ENCODE data around the gene DNAJC24.

Gene DNAJC24

DNA sequence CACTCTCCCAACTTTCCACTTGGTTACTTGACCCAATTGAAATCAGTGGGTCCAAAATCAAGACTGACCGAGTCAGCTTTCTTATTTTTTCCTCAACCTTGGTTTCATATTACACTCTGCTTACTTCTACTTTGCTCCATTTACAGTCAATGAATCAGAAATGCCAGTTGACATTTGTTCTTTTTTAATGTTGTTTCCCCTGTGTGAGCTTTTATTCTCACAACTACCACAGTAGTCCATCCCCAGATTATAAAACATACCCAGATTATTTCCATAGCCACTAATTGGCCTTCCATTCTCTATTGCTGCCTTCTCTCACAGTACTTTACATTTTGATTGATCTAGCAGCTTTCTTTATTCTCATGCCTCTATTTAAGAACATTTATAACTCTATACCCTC, 50.0 kb downstream of the DNAJC24 start:
- no peak overlapping the region for H3K4me3 ChIP-seq (ENCODE audit: control insufficient read depth, low read depth, low read length)
- peak; percentile 13 for DNase-seq (ENCODE audit: low read depth)
- TF ChIP-seq, protein P1, sequence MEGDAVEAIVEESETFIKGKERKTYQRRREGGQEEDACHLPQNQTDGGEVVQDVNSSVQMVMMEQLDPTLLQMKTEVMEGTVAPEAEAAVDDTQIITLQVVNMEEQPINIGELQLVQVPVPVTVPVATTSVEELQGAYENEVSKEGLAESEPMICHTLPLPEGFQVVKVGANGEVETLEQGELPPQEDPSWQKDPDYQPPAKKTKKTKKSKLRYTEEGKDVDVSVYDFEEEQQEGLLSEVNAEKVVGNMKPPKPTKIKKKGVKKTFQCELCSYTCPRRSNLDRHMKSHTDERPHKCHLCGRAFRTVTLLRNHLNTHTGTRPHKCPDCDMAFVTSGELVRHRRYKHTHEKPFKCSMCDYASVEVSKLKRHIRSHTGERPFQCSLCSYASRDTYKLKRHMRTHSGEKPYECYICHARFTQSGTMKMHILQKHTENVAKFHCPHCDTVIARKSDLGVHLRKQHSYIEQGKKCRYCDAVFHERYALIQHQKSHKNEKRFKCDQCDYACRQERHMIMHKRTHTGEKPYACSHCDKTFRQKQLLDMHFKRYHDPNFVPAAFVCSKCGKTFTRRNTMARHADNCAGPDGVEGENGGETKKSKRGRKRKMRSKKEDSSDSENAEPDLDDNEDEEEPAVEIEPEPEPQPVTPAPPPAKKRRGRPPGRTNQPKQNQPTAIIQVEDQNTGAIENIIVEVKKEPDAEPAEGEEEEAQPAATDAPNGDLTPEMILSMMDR (conservative IDR thresholded peaks at IDR 0.05; ENCODE audit: control insufficient read depth, insufficient read depth, low read depth, low read length) = no peak

DNA sequence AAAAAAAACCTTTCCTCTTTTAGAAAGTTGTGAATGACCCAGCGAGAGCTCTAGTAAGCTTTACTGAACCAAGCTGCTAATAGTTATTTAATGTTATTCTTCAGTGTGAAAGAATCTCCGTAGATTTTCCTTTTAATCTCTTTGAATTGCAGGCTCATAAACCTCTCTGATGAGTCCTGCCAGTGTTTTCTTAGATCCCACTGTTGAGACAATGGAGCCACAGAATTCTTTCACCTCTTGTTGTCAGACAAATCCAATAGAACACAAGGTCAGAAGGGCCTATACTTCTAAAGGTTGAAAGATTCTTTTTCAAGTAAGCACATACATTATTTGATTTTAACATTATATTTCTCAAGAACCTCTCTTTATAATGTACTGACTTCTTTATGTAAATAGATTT, 52.2 kb downstream of the DNAJC24 start:
- TF ChIP-seq, protein P1 (conservative IDR thresholded peaks at IDR 0.05; ENCODE audit: control insufficient read depth, insufficient read depth, low read depth, low read length) = no peak
- no peak overlapping the region for H3K4me3 ChIP-seq (ENCODE audit: control insufficient read depth, low read depth, low read length)
- DNase-seq (ENCODE audit: low read depth) = no peak

DNA sequence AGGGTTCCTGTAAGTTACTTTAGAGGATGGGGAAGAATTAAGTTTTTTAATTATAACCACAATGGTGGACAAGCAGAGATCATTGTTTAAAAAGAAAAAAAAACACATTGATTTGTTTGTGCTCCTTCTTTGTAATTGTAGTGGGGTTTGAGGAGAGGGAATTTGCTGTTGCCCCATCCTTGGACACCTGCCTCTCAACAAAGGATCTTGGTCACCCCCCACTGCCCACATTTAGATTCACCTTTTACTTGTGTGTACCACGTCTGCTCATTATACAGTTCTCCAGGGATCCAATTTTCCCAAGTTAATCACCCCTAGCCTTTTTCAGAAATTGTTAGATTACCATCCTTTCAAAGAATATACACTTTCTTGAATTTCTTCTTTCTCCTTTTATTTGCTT, 53.0 kb downstream of the DNAJC24 start:
- TF ChIP-seq, protein P1 (conservative IDR thresholded peaks at IDR 0.05; ENCODE audit: control insufficient read depth, insufficient read depth, low read depth, low read length) = no peak
- no peak for DNase-seq (ENCODE audit: low read depth)
- no peak overlapping the region for H3K4me3 ChIP-seq (ENCODE audit: control insufficient read depth, low read depth, low read length)

DNA sequence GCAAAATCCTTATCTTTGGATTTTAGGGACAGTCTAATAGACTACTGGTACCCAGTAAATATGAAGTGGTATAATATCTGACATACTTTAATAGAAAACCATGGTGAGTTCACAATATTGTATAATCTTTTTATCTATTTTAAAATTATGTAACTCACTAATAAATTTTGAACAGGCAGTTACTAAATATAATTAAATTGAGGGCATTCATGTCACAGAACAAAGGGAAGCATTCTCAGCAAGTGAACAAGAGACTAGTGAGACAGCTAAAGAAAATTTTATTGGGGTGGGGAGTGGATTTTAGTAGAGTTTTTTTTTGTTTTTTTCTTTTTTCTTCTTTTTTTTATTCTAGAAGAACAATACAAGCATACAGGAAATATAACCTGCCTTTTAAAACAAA, 55.0 kb downstream of the DNAJC24 start:
- H3K4me3 ChIP-seq (ENCODE audit: control insufficient read depth, low read depth, low read length) = no peak overlapping the region
- TF ChIP-seq, protein P1 (conservative IDR thresholded peaks at IDR 0.05; ENCODE audit: control insufficient read depth, insufficient read depth, low read depth, low read length) = no peak
- DNase-seq (ENCODE audit: low read depth) = no peak

DNA sequence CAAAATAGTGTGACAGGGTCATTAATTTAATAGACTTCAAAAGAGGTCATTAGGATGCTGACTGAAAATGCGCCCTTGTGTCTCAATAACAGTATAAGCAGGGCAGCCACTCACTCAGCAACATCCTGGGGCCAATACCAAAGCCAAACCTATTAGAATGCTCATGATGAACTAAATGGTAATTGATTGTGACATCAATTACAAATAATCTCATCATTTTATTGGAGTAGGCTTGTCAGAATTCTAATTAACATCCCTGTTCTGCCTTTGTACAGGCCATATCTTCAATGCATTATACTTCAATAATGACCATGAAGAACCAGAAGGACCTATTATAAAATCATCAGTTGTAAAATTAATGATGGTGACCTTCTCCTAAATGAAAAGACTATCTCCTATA, 64.2 kb downstream of the DNAJC24 start:
- TF ChIP-seq, protein P1 (conservative IDR thresholded peaks at IDR 0.05; ENCODE audit: control insufficient read depth, insufficient read depth, low read depth, low read length) = no peak
- no peak for DNase-seq (ENCODE audit: low read depth)
- no peak overlapping the region for H3K4me3 ChIP-seq (ENCODE audit: control insufficient read depth, low read depth, low read length)

DNA sequence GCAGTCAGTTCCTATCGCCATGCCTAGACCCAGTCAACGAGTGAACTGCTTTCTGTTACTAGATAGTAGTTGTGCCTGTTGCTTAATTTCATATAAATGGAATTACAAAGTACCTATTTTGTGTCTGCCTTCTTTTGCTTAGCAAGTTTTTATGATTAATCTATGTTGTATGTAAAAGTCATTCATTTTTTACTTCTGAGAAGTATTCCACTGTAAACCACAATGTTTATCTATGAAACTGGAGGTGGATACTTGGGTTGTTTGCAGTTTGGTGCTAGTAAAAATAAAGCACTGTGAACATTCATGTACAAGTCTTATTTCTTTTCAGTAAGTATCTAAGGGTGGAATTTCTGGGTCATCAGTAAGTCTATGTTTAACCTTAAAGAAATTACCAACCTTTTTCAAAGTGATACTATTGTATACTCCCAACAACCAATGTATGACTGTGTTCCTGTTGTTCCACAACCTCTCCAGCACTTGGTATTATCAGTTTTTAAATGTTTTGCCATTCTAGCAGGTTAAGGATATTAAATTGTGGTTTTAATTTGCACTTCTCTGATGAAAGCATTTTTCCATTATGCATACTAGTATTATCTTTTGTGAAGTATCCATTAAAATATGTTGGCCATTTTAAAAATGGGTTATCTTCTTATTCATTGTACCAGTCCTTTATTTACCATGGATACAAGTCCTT, 68.2 kb downstream of the DNAJC24 start:
- peak; percentile 41 for DNase-seq (ENCODE audit: low read depth)
- TF ChIP-seq, protein P1 (conservative IDR thresholded peaks at IDR 0.05; ENCODE audit: control insufficient read depth, insufficient read depth, low read depth, low read length) = no peak
- H3K4me3 ChIP-seq (ENCODE audit: control insufficient read depth, low read depth, low read length) = no peak overlapping the region

DNA sequence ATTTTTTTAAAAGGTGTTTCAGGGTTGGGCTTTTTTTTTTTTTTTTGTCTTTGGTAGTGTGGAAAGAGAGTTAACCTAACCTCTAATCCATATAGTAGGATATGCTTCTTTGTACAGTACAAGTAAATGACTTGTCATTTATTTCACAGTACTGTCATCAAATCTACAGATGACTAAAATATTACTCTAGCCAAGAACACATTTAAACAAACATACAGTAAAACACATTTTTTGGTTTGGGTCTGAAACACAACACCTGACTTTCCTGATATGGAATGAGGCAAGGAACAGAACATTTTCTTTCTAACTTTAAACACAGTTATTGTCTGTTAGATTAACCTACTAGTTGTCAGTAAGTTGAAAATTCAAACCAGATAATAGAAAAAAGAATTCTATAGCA, 71.6 kb downstream of the DNAJC24 start:
- DNase-seq (ENCODE audit: low read depth) = no peak
- H3K4me3 ChIP-seq (ENCODE audit: control insufficient read depth, low read depth, low read length) = no peak overlapping the region

More for the DNA sequence above, 71.6 kb downstream of the DNAJC24 start:
- TF ChIP-seq, protein P1 (conservative IDR thresholded peaks at IDR 0.05; ENCODE audit: control insufficient read depth, insufficient read depth, low read depth, low read length) = no peak

Data from fibroblast of mammary gland (primary cell).